HG03039 (cell line): ENCODE measurements around the gene ATR.
A peak's percentile ranks its signal among the peaks of the same experiment; 100 is the strongest.
"Not testable (repeated sequence)": the region's sequence is repeated elsewhere in the genome, so short reads cannot be mapped to it uniquely, and the experiment has no call there.

Experiments
- ATAC-seq: cut with Tn5 transposase; IDR thresholded peaks from one replicate; pipeline ENCODE4 v1.9.1; 2021; ENCODE audit warnings: mild to moderate bottlenecking, moderate library complexity; ENCODE audit not compliant: unreplicated experiment

The ATR gene

DNA sequence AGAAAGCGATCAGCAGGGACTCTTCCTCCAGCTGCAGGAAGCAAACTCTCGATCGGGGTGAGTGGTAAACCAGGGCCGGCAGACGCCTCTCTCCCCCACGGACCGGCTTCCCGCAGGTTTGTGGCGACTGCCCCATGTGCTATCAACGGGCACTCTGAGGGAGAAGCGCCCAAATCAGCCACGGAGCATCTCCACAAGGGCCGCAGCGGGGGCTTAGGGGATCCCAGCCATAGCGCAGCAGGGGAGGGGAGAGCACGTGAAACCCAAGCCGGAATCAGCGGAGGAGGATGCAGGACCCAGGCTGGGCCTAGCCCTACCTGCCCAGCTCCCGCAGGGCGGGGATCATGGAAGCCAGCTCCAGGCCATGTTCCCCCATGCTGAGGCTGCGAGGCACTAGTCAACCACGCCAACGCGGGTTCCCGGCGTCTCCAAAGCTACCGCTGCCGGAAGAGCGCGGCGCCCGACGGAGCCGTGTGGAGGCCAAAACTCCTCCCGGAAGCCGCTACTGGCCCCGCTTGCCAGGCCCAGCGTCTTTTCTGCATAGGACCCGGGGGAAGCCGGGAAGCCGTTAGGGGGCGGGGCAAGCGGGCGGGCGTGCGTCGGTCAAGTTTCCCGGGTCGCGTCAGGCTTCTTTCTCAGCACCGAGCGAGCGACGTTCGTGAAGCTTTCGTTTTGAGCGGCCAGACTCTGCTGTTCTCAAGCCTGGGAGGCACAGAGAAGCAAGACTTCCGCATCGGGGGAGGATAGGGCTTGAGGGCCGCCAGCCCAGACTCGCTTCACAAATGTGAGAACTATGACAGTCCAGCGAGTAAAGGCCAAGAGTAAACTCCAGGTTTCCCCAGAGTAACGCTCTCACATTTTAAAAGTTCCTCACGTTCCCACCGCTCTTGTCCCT, at the start of gene ATR:
Gene ATR, minus strand, starts transcription at position 405 of the 895 bp plus-strand sequence. Its CDS starts 29 bp downstream, at position 376.
- ATAC-seq: peak; percentile 97

DNA sequence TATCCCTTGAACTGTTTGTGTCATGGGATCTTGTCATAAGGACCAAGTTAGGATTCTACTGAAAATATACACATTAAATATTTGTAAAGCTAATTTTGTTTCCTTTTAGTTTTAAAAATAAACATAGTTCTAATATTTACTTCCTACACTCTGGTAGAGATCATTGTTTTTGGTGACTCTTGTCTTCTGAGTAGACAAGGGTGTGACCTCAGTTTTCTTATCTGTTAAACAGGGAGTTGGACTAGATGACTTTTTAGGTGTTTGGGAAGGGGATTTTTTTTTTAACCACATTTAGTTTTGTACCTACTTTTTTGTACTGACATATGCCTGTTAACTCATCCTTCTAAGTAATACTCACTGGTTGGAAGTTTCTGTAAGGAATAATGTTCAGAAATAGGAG, 48.4 kb upstream of the ATR start:
- no peak for ATAC-seq

DNA sequence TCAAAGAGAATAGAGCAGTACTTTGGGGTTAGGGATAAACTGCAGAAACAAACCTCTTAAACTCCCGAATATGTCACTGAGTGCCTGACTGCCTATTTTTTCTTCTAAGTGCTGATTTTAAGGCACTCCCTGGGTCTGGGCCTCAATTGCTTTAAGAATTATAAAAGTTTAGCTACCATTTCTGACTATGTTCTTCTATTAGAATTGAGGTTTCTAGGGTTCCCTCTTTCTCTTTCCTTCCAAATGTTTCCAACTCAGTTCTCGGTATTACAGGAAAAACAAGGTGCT, 46.6 kb upstream of the ATR start:
- ATAC-seq: no peak

DNA sequence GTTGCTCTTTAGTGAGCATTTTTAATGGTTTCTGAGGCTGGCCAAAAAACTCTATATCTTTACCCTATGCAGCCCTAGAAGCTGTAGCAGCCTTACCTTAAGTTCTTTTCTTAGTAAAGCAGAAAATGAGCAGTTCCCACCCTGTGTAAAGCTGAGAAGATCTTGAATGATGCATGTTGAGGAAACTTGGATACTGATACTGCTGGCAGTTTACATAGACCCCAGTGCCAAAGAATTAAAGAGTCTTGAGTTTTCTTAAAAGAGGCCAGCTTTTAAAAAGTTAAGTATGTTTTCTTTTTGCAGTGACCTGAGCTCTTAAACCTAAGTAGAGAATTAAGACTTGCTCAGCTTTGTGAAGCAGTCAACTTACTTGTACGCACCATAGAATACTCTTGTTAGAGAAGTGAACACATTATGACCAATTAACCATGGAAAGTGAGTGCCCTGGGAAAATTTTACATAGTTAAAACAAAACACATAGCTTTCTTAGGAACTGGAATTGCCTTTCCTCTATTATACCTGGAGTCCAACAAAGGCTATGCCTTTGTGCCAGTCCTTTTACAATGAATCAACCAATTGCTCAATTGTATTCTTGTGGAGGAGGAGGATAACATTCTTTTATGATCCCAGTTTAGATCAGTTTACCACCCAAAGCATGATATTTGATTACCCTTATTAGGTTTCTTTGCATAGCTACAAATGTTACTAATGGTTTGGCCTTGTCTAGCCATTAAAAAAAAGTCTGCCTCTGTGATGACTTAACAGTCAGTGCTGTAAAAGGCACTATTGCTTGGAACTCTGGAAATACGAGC, 46.0 kb upstream of the ATR start:
- ATAC-seq: no peak

DNA sequence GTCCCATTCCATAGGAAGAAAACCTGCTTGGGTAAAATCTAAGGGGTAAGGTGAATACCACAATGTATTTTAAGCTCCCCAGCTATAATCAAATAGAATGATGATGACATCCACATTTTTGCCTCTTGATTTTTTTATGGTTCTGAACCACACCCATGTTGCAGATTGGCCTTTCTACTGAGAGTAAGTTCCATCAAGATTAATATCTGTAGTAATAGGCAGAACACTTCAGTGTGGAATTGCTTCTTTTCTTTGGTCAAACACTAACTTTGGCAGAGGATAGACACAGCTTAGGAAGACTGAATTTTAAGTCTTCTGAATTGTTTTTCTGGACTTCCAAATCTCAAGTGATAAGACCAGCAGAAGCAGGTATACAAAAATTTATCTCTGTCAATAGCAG, 44.7 kb upstream of the ATR start:
- no peak for ATAC-seq

DNA sequence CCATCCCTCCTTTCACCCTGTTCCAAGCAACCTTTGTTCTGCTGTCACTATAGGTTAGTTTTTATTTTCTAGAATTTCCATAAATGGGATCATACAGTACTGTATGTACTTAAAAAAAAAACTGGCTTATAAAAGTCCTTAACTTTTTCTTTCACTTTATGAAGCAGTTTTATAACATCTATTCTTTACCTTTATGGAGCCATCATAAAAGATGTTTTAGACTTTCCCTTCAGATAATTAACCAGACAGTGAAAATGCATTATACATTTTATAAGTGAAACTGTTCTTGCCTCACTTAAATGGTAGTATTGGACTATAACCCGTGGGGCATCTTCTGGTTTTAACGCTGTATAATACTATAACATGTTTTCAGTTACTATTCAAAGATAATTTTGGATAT, 43.9 kb upstream of the ATR start:
- ATAC-seq: no peak

DNA sequence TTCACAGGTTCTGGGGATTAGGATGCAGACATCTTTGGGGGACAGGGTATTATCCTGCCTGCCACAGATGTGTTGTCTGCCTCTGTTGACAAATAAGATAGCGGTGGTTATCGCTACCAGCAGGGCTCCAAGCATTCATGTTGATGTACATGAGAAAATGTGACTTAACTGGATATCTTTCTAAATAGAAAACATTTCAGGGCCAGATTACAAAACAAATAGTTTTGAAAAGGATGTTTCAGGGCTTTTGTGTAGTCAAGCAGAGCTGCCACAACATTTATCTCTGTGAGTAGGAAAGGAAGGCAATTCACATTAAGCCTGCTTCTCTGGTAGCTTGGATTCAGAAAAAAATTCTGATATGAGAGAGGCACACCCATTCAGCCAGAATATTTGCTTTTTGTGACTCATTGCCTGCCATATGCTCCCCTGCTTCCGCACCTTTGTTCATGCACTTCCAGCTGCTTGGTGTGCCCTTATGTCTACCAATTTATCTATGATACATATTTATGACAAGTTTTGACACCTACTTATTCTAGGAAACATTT, 40.5 kb upstream of the ATR start:
- ATAC-seq: no peak

DNA sequence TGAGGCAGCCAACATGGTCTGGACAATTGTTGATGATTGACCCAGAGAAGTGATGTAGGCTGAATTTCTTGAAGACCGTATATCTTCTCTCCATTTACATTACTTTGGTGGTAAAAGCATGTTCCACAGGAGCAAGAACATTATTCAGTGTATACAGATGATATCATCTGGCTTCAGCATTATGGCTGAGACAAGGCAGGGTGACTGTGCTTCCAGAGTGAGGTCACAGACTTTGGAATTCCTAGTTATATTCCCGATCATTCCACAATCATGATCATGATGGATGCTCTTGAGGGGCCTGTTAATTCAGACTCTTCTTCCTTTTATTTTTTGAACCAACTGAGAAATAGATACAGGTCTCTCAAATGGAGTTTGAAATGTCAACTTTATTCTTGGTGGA, 36.6 kb upstream of the ATR start:
- no peak for ATAC-seq

DNA sequence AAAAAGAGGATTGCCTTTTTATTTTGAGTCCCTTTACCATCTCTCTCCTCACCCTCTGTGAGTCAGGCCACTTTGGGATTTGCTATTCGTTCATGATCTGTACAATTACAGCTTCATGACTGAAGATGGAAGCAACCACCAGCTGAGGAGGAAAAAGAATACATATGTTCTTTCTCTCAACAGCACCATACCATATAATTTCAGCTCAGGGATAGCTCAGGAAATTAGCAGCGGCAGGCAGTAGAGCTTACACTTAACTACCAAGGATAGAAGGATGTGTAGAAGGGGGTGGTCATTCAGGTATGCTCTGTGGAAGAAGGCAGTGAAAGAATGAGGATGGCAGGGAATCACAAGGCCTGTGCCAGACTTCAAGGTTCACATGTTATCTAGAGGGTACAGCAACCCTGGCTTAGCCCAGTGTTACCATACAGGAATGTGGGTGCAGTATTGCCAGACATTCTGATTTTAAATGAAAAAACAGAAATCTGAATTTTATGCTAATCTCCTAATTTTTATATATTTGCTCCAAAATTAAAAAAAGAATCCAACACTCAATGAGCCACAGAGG, 35.6 kb upstream of the ATR start:
- ATAC-seq: no peak

DNA sequence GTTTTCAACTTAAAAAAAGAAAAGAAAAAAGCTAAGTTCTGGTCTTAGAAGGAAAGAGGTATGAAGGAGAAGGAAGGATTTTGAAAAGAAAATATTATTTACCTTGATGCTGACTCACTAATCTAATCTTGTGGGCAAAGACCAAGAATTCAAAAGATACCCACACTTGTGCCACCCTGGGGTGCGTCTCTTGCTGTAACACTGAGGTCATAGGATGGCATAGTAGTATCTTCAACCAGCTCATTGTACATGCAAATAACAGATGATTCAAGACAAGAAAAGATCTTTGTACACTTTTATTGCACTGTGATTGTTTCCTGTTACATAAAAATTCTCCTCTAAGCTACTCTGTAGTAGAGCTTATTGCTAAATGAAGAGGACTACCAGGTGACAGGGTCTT, 35.0 kb upstream of the ATR start:
- no peak for ATAC-seq

DNA sequence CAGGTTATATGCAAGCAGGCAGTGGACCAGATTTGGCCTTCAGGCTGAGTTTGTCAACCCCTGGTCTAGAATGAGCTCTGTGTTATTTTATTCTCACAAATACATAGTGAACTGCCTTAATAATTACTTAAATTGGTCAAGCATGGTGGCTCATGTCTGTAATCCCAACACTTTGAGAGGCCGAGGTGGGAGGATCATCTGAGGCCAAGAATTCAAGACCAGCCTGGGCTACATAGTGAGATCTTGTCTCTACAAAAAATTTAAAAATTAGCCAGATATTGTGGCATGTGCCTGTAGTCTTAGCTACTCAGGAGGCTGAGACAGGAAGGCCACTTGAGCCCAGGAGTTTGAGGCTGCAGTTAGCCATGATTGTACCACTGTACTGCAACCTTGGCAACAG, 32.7 kb upstream of the ATR start:
- no peak for ATAC-seq

DNA sequence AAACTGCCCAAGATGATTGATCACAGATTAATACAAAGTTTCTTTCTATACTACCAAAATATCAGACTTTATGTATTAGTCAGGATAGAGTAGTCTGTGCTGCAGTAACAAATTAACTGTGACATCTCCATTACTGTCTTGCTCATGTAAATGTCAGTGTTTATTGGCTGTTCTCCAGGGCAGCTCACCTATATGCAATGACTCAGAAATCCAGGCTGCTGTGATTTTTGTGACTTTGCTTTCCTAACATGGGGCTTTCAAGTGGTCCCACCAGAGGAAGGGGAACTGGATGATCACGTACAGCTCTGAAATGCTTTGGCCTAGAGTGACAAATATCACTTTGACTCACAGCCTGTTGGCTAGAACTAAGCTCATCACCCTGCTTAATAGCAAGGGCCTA, 30.6 kb upstream of the ATR start:
- ATAC-seq: no peak

DNA sequence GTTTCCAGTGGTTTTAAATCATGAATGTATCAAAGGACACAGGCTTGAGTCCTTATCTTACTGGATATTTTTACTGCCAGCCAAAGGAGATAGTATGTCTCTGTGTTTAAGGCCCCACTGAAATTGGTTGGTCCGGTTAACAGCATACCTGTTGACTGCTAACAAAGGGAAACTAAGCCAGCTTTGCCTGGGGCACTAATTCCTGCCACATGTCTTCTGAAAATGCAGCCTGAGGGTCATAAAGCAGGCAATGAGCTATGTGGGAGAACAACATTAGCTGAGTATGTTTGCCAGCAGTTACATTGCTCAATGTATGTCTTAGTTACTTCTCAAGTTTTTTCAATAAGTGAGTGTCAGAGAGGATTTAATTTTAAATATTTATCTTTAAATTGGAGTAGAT, 30.1 kb upstream of the ATR start:
- ATAC-seq: no peak

DNA sequence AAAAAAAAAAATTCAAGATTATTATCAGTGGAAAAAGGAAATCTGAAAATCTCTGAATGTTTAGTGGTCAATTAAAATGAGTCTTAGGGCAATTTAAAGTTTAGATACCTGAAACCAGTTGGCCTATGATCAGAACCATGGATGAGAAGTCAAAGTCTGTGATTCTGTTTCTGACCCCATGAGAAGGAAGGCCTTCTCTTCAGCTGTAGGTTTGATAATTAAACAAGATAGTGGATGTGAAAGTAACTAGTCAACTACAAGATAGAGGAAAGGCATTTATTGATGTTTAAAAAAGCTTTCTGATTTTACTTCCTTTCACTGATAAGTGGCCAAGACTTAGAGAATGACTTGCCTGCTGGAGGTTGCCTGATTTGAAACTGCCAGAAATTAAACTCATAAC, 26.4 kb upstream of the ATR start:
- no peak for ATAC-seq

DNA sequence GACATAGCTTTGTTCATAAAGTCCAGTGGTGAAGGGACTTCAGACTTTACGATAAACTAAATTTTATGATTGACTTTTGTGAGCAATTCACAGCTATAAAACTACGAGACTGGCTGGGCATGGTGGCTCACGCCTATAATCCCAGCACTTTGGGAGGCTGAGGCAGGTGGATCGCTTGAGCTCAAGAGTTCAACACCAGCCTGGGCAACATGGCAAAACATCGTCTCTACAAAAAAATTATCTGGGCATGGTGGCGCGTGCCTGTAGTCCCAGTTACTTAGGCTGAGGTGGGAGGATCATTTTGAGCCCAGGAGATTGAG, 24.8 kb upstream of the ATR start:
- ATAC-seq: not testable (repeated sequence)

DNA sequence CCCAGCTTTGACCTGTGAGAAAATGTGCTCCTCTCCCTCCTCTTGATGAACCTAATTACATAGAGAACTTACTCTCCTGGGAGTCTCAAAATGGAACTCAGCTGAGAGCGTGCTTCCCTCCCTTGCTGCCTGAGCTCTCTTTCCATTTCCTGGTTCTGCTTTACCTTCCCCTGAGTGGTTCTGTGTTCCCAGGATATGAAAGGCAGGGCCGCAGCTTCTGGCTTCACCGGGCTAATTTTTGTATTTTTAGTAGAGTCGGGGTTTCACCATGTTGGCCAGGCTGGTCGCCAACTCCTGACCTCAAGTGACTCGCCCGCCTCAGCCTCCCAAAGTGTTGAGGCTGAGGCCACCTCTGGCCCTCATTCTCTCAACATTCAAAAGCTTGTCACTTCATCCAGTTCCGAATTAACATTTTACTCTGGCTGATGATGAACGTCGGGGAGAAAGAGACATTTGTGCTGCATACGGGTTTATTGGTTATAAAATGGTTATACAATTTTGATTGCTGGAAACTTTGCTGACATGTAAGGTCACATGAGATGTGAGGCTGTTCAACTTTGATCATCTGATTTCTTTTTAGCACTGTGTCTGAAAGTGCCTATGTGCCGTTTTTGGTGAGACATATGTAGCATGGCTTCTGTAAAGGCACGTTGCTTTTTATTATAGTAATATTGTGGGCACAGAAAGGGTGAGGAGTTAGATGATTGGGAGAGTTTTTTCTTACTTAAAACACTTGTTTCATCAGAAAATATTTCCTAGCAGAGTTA, 24.3 kb upstream of the ATR start:
- ATAC-seq: no peak

DNA sequence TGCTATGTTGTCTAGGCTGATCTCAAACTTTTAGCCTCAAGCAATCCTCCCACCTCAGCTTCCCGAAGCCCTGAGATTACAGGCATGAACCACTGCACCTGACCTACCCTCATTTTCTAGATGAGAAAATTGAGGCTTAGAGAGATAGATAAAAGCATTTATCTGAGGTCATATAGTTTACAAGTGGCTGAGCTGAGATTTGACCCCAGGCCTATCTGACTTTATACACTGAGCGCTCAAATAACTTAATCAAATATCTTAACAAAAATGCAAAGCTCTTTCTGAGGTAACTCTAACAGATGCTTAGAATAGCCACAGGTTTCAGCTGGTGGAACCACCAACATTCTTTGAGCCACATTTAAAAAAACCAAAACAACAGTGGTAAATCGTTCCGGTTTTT, 23.2 kb upstream of the ATR start:
- no peak for ATAC-seq

DNA sequence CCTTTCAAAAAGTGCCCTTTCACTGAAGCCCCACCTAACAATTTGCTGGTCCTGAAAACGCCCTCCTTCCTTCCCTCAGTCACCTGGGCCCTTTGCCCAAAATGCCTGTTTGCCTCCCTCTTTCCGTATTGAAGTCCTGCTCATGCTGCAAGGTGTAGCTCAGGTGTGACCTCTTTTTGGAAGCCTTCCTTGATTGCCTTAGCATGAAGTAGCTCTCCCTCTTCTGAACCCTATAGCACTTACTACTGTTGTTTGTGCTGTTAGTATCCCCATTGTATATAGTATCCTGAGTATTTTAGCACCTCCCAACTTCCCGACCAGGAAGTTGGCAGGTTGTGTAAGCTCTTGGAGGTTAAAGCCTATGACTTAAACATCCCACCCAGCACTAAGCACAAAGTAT, 19.4 kb upstream of the ATR start:
- no peak for ATAC-seq

DNA sequence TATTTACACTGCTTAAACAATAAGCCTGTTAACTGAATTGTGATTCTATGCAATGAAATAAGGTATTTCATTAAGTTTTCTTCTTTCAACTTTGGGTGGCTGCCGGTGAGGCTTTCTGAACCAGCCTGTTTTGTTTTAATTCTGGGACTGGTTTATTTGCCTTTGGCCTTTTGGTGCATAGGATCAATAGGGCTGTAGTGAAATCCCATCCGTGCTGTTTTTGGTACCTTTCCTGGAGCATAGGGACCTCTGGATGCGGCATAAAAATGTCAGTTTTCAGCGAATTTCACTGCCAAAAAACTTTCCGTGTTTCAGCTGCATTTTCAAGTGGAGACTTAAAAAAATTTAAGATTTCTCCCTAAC, 18.2 kb upstream of the ATR start:
- ATAC-seq: no peak

DNA sequence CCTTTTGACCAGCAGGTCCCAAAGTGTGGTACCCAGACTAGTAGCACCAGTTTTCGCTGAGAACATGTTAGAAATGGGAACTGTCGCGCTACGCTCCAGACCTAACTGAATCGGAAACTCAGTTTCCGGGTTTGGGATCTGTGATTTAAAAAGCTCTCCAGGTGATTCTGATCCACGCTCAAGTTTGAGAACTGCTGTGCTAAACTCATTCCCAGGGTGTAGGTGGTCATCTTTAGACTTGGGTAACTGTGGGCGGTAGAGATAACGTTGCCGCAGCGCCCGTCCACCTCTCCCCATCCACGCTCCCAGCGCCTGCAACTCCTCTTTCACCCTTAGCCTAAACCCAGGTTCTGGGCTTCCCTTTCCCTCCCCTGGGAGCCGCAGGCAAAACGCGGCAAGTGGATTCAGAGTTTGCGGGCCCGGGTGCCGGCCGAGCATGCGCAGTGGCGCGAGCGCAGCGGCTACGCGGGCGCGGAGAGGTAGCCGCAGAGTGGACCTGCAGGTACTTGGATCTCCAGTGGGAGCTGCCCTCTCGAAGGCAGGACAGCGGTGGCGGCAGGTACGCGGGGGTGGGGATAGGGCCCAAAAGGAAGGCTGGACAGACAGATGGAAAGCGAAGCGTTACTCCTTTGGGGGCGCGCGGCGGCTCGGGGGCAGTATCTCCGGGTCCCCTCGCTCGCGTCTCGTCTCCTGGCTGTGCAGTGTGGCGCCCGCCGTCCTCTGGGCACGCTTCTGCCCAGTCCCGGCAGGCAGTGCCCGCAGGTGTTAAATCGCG, 17.6 kb upstream of the ATR start, which contains the start of gene PLS1:
Gene PLS1, plus strand, starts transcription at position 443 of the 775 bp plus-strand sequence. CDS start 67,845 bp downstream, outside the sequence.
- ATAC-seq: peak; percentile 89
